ENCODE results near the gene CNBD2. TPM values are rescaled to one million over a fixed set of nuclear protein-coding genes. Genes with fewer than 3 reads are reported as not detected.

The CNBD2 gene
- total RNA-seq, 4 donors from 2014 or later, result 2.8 to 5.3 (median 3.1) TPM; not detected in 1

DNA sequence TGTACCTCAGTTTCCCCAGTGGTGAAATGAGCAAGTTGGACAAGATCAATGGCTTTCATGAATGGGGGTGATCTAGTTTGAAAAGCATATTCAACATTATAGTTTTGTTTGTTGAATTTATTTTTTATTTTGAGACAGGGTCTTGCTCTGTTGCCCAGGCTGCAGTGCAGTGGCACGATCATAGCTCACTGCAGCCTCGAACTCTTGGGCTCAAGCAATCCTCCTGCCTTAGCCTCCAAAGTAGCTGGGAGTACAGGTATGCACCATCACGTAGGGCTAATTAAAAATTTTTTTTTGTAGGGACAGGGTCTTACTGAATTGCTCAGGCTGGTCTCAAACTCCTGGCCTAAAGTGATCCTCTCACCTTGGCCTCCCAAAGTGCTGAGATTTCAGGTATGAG, 63.4 kb downstream of the CNBD2 start:
- TF ChIP-seq, protein P1, sequence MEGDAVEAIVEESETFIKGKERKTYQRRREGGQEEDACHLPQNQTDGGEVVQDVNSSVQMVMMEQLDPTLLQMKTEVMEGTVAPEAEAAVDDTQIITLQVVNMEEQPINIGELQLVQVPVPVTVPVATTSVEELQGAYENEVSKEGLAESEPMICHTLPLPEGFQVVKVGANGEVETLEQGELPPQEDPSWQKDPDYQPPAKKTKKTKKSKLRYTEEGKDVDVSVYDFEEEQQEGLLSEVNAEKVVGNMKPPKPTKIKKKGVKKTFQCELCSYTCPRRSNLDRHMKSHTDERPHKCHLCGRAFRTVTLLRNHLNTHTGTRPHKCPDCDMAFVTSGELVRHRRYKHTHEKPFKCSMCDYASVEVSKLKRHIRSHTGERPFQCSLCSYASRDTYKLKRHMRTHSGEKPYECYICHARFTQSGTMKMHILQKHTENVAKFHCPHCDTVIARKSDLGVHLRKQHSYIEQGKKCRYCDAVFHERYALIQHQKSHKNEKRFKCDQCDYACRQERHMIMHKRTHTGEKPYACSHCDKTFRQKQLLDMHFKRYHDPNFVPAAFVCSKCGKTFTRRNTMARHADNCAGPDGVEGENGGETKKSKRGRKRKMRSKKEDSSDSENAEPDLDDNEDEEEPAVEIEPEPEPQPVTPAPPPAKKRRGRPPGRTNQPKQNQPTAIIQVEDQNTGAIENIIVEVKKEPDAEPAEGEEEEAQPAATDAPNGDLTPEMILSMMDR (IDR thresholded peaks at IDR 0.05; ENCODE audit: low read depth), result no peak

DNA sequence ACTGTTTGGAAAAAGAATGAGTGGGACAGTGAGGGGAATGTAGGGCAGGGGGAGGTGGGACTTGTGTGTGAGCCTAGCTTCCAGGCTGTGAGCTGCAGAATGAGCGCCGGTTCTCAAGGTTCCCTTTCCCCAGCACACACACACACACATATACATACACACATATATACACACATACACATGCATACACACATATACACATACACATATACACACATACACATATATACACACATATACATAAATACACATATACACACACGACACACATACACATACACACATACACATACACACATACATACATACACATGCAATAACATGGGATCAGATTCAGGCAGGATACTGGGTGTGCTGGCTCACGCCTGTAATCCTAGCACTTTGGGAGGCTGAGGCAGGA, 66.5 kb downstream of the CNBD2 start:
- TF ChIP-seq, protein P1 (IDR thresholded peaks at IDR 0.05; ENCODE audit: low read depth), result no peak

DNA sequence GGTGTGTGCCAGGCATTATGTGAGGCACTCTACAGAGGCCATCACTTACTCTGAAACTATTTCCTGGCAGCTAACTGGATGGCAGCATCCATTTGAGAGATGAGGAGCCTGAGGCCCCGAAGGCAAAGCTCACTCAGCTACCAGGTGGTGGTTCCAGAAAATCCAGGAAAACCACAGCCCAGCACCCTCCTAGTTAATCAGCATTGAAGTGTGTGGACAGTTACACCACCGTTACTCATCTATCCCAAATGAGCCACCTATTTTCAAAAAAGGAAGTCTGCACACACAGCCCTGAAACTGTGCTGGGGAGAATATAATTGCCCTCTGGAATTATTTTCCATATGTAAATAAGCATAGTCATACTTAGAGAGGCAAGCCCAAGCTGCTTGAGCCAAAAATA, 67.4 kb downstream of the CNBD2 start:
- TF ChIP-seq, protein P1 (IDR thresholded peaks at IDR 0.05; ENCODE audit: low read depth), result no peak

DNA sequence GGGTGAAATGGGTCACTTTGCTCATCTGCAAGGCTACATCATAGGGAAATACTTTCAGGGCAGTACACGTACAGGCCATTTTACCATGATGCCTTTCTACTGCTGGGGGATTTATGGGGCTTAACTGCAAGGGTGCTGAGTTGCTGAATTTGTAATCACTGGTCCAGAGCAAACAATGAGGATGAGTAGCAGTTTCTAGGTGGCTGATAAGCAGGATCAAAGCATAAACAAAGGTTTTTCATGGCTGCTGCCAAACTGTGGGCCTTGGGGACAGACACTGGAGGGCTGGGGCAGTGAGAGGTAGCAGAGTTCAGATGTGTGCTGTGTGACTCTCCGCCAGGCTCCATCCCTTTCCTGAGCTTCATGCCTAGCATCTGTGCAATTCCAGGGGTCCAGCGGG, 68.3 kb downstream of the CNBD2 start:
- TF ChIP-seq, protein P1 (IDR thresholded peaks at IDR 0.05; ENCODE audit: low read depth), result no peak

DNA sequence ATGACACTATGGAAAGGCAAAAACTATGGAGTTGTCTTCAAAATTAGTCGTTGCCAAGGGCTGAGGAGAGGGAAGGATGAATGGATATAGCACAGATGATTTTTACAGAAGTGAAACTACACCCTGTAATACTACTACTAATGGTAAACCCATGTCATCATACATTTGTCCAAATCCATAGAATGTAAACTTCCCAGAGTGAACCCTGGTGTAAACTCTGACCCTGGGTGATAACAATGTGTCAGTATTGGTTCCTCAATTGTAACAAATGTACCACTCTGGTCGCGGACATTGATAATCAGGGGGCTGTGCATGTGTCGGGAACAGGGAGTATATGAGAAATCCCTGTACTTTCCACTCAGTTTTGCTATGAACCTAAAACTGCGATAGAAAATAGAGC, 72.2 kb downstream of the CNBD2 start:
- TF ChIP-seq, protein P1 (IDR thresholded peaks at IDR 0.05; ENCODE audit: low read depth), result no peak

DNA sequence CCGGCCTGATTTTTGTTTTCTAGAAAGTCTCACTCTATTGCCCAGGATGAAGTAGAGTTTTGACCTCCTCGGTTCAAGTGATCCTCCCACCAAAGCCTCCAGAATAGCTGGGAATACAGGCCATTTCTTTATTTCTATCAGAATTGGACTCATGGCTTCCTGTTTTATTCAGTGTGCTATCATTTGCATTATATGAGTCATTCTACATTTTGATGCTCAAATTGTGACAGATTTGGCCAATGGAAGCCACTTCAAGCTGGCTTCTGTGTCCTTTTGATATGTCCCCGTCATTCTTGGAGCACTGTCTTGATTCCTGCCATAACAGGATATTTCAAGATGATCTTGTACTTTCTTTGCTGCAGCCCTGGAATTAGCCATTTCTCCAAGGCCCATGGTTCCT, 75.1 kb downstream of the CNBD2 start:
- TF ChIP-seq, protein P1 (IDR thresholded peaks at IDR 0.05; ENCODE audit: low read depth), result no peak

DNA sequence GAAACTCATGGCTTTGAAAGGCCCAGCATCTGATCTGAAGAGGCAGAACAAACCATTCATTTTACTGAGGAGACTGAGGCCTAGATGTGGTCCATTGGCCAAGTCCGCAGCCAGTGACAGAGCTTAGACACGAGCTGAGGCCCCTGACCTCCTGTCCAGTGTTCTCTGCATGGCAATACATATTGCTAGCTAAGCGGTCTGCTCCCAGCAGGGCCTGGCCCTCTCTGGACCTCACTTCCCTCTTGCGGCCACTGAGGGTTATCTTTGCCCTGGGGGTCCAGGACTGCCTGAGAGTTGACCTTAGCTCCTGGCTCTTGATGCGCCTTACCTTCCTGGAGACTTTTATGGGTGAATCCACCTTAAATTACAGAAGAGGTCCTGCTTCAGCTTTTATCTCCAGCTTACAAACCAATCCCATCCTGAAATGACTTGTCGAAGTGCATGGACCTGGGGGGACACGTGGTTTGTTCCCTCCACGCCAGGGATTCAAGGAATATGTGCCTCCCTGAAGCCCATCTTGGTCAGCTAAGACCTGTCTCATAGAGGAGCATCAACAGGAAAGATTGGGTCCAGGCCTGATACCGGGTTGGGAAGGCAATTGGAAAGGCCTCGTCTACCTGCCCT, 75.6 kb downstream of the CNBD2 start:
- TF ChIP-seq, protein P1 (IDR thresholded peaks at IDR 0.05; ENCODE audit: low read depth), result no peak
